Measurements from ENCODE around the gene FLAD1.

GRCh38 chr1:154952664-154953063, 30.5 kb upstream of the FLAD1 start:
- TF ChIP-seq CTCF (IDR thresholded peaks at IDR 0.05) (no peak), POLR2A (IDR thresholded peaks at IDR 0.05) (no peak), EP300 (IDR thresholded peaks at IDR 0.05) (no peak)

Measured in ovary (tissue), 3 donors.